HG03039 (cell line): ENCODE data around the gene MRPS24.
"Not testable (repeated sequence)": the region's sequence is repeated elsewhere in the genome, so short reads cannot be mapped to it uniquely, and the experiment has no call there.

Experiments used
- ATAC-seq: cut with Tn5 transposase; IDR thresholded peaks from one replicate; pipeline ENCODE4 v1.9.1; 2021; ENCODE audit warnings: mild to moderate bottlenecking, moderate library complexity; ENCODE audit not compliant: unreplicated experiment

The MRPS24 gene

GRCh38 chr7:43843296-43843695 lies 26.0 kb downstream of the MRPS24 start:
- no peak for ATAC-seq

- ATAC-seq: no peak
These were observed 31.1 kb downstream of the MRPS24 start for GRCh38 chr7:43838201-43838658.

GRCh38 chr7:43834463-43835251 lies 34.7 kb downstream of the MRPS24 start:
- no peak for ATAC-seq

GRCh38 chr7:43830917-43831316 lies 38.4 kb downstream of the MRPS24 start:
- not testable (repeated sequence) for ATAC-seq

GRCh38 chr7:43825391-43825808 lies 43.9 kb downstream of the MRPS24 start:
- no peak for ATAC-seq

GRCh38 chr7:43824963-43825362 lies 44.4 kb downstream of the MRPS24 start:
- no peak for ATAC-seq

GRCh38 chr7:43824513-43824912 lies 44.8 kb downstream of the MRPS24 start:
- not testable (repeated sequence) for ATAC-seq

GRCh38 chr7:43823941-43824340 lies 45.4 kb downstream of the MRPS24 start:
- ATAC-seq: no peak

GRCh38 chr7:43823425-43823824 lies 45.9 kb downstream of the MRPS24 start:
- not testable (repeated sequence) for ATAC-seq
